NCI-H1105 treated with DMSO at 0.1 percent for 48 hours (cell line): Measurements from ENCODE around the gene REXO1.
"Not testable (repeated sequence)": the region's sequence is repeated elsewhere in the genome, so short reads cannot be mapped to it uniquely, and the experiment has no call there.

Experiments
- DNase-seq: peaks from one replicate; lab custom pipeline; 2025; lab: John Stamatoyannopoulos, UW

Gene REXO1

DNA sequence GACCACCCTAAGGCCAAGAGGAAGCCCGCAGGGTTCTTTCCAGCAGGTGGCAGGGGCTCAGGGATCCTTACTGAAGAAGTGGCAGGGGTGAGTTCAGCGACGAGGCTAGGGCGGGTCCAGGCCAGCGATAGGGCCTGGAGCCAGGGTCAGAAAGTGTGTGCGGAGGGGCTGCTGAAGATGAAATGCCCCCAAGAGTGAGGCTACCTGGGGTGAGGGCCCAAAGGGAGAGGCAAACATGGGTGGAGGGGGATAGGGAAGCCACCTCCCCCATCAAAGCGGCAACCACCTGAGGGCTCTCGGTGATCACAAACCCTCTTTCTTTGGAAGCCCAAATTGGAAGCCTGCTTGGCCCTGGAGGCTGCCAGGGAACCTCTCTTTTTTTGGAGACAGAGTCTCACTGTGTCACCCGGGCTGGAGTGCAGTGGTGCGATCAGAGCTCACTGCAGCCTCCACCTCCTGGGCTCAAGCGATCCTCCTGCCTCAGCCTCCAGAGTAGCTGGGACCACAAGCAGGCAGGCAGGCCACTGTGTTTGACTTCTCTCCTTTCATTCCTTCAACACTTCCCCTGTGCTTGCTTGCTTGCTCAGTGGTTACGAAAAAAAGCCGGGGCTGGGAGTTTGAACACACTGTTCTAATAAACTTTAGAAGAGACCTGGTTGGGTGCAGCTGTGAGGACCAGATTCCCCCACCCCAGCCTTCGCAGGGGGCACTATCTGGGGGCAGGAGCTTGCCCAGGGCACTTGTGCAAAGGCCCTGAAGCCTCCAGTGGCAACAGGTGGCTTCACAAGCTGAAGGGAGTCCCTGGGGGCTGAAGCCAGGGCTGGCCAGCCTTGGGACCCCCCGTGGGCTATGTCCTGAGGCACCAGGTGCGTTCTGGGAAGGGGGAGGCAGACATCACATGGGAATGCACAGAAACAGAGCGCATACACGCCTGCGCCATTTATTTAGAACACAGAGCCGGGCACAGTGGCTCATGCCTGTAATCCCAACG, 34.8 kb downstream of the REXO1 start:
- DNase-seq = no peak

- peak; percentile 92 for DNase-seq
Observed at GRCh38 chr19:1812426-1813191, 35.7 kb downstream of the REXO1 start.

GRCh38 chr19:1811942-1812425, 36.3 kb downstream of the REXO1 start, which contains the start of gene ATP8B3:
TSS of gene ATP8B3 (minus strand) at chr19:1812276. CDS start at chr19:1811736, 540 bp downstream.
- no peak for DNase-seq

- no peak for DNase-seq
Observed at GRCh38 chr19:1811472-1811894, 36.8 kb downstream of the REXO1 start.

- no peak for DNase-seq
Observed at GRCh38 chr19:1810439-1811160, 37.7 kb downstream of the REXO1 start.

DNA sequence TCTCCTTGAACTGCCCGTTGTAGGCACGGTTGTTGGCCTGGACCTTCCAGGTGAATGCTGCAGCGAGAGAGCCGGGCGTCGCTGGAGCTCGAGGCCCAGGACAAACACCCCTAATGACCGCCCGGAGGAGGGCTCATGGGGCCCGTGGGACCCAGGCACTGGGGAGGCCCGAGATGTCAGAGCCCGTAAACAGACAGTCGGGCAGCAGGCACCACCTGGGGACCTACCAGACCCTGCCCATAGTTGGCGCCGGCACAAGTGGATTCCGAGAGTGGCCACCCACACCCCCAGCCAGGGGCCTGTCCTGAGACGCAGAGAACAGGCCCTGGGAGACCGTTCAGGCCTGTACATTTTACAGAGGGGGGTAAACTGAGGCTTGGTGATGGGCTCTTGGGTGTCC, 38.6 kb downstream of the REXO1 start:
- no peak for DNase-seq

GRCh38 chr19:1808395-1808731, 39.9 kb downstream of the REXO1 start:
- no peak for DNase-seq

DNA sequence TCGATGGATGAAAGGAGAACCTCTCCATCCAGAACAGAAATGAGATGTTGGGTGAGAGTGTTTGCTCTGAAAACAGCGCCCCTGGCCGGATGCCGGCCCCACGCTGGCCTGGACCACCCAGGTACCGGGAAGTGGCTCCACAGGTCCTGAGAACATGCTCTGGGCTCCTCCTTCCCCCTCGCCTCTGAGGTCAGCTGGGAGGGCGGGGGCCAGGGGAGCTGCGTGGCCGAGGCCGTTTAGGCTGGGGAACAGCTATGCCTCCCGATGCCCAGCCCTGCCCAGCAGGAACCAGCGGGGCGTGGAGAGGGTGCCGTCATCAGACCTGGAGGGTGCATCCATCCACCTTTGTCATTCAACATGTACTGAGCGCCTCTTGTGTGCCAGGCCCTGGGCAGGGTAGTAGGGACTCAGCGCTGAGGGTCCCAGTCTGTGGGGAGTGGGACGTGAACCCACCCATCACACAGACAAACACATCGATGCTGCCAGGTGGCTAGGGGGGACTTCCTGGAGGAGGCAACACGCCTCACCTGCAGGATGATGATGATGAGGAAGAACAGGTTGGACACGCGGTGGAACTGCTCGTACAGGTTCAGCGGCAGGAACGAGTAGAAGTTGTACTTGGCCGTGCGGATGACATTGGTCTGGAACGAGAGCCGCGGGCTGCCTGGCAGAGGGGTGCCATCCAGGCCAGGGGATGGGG, 40.4 kb downstream of the REXO1 start:
- DNase-seq = no peak

- no peak for DNase-seq
Observed at GRCh38 chr19:1807030-1807694, 41.1 kb downstream of the REXO1 start.

DNA sequence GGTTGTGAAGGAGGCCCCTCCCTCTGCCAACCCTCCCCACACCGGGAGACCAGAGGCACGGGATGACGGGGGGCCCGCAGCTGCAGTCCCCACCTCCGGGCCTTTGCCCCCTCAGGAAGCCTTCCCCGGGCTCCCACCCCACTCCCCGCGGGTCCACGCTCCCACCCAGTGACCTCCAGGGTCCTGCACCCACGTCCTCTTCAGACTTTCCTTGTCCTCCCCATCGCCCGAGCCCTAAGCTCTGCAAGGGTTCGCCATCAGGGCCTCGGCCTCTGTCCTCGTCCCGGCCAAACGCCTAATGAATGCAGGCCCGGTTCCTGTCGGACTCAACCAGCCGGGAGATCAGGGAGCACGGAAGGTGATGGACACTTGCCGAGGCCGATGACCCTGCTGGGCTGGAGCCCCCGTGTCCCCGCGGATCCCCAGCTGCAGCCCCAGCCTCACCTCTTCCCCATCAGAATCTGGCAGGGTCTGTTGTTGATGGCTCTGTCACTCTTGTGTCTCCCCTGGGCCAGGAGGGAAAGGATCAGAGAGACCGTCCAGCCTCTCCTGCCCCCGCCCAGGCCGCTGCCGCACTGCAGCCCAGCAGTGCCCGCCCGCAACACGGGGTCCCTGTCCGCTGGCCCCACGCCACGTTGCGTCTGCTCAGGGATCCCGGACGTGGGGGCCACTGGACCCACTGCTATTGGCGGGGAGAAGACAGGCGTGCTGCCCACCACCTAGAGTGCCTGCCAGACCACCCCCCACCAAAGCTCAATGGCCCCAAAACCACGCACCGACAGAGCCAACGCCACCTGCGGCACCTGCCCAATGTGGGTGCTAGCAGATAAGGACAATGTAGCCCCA, 41.9 kb downstream of the REXO1 start:
- DNase-seq = no peak

DNA sequence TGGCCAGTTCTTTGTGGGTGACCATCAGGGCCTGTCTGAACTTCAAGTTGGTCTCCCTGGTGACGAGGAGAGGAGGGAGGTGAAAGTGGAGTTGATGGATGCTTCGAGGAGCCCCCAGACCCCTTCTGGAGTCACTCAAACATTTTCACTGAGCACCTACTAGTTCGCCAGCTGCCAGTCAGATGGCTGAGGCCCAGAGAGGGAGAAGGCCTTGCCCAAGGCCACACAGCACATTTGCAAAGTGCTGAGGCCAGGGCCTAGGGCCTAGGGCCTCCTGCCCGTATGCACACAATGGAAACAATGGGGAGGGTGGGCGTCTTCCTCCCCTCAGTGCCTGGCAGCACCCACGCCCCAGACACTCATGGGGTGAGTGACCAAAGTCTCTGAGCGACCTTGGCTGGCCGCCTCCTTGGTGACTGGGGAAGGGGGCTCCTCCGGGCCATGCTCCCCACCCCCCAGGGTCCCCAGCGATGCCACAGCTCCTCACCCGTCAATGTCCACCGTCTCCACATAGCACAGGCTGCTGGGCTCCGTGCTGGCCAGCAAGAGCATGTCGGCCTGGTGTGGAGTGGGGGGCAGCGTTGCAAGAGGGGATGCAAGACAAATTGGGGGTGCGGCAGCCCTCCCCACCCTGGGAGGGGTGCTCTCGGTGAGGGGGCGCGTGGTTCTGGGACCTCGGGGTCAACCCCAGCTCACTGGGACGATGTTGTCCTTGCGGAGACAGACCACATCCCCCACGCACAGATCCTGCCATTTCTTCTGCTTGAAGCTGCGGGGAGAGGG, 42.7 kb downstream of the REXO1 start:
- DNase-seq = no peak

DNA sequence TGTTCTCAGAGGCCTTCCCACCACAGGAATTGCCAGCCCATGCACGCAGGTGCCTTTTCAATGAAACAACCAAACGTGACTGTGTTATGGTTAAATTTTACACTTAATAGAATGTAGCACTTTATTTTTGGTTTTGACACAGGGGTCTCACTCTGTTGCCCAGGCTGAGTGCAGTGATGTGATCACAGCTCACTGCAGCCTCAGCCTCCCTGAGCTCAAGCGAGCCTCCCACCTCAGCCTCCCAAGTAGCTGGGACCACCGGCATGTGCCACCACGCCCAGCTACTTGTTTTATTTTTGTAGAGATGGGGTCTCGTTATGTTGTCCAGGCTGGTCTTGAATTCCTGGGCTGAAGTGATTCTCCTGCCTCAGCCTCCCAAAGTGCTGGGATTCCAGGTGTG, 43.4 kb downstream of the REXO1 start:
- no peak for DNase-seq

DNA sequence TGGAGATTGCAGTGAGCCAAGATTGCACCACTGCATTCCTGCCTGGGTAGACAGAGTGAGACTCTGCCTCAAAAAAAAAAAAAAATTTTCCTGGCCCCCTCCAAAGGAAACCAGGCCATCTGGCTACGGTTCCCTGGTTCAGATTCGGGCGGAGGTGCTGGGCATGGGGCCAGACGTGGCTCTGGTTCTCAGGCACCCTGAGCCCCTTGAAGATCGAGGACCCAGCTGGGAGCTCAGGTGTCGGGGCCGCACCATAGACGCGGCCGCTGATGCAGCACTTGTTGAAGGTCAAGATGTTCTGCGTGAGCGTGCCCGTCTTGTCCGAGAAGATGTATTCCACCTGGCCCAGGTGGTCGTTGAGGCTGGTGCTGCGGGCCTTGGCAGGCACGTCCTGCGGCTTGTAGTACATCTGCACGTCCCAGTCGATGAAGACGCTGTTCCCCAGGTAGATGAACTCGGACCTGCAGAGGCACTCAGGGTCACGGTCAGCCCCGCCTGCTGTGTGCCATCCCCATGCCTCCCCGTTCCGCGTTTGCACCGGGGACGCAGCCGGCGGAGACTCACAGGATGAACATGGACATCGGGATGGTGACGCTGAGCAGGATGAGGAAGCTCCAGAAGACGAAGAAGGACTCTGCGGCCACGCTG, 48.5 kb downstream of the REXO1 start:
- DNase-seq = peak; percentile 51

DNA sequence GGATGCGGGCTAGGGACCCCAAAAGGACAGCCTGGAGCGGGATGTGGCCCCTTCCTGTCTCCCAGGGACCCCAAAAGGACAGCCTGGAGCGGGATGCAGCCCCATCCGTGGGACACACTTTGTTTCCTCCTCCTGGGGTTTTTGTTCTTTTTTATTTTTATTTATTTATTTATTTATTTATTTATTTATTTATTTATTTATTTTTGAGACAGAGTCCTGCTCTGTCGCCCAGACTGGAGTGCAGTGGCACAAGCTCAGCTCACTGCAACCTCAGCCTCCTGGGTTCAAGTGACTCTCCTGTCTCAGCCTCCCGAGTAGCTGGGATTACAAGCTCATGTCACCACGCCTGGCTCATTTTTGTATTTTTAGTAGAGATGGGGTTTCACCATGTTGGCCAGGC, 51.0 kb downstream of the REXO1 start:
- not testable (repeated sequence) for DNase-seq

GRCh38 chr19:1796395-1797142, 51.7 kb downstream of the REXO1 start:
- DNase-seq = no peak

GRCh38 chr19:1794424-1795172, 53.7 kb downstream of the REXO1 start:
- no peak for DNase-seq

- DNase-seq = no peak
Observed at GRCh38 chr19:1791879-1792278, 56.4 kb downstream of the REXO1 start.
